Endothelial cell of umbilical vein (primary cell): ENCODE measurements around the gene POLR2L. TPM values are rescaled to one million over a fixed set of nuclear protein-coding genes. Genes with fewer than 3 reads are reported as not detected.

Source experiments
- BruUV-seq: library from RNA; stranded (reverse); fragments of 400-500 nt; replicated peaks from 2 replicates; lab custom pipeline; 2021; lab: Mats Ljungman, UMichigan
- CTCF ChIA-PET: fragments of 300-600, 350-600 bp; sonication (Branson Sonifier 250); formaldehyde crosslinking; loops from one replicate; lab custom pipeline; 2021; ENCODE audit warnings: antibody characterized with exemption, inconsistent platforms; lab: Charles Lee
- POLR2A ChIA-PET: fragments of 300-600, 350-600 bp; sonication (Branson Sonifier 250); formaldehyde crosslinking; loops from one replicate; lab custom pipeline; 2021; ENCODE audit warnings: antibody characterized with exemption, inconsistent platforms; lab: Charles Lee
- DNase-seq: peaks from one replicate; pipeline ENCODE4 v3.0.0-alpha.2; 2011; ENCODE audit warnings: low read depth, low spot score
- FAIRE-seq: peaks from 2 replicates; lab custom pipeline; 2011; peaks lifted over from hg19 to GRCh38; lab: Jason Lieb, UNC
- H2AFZ ChIP-seq: 2 replicates; pipeline ENCODE4 v1.6.0; 2012; ENCODE audit warnings: low read depth, low read length, control low read depth, inconsistent platforms
- H3K27ac ChIP-seq: 2 replicates; pipeline ENCODE4 v1.5.1; 2011; ENCODE audit warnings: low read depth, mild to moderate bottlenecking, control low read depth, low read length, moderate library complexity; ENCODE audit not compliant: insufficient read depth
- H3K27me3 ChIP-seq, 2 experiments: 2 replicates each; pipeline versions ENCODE4 v1.6.0 to v1.6.1; 2011; ENCODE audit warnings: low read length in 2 of 2, mixed read lengths in 1 of 2; ENCODE audit not compliant: control insufficient read depth in 2 of 2, insufficient read depth in 2 of 2
- H3K36me3 ChIP-seq, 2 experiments: 2 replicates in 1 of 2; 3 replicates in 1 of 2; pipeline ENCODE4 v1.5.1; 2011; ENCODE audit warnings: low read length in 2 of 2, mild to moderate bottlenecking in 1 of 2, moderate library complexity in 1 of 2; ENCODE audit not compliant: control insufficient read depth in 2 of 2, insufficient read depth in 2 of 2; ENCODE audit errors: extremely low read depth in 1 of 2
- H3K4me1 ChIP-seq: 3 replicates; pipeline ENCODE4 v1.5.1; 2011; ENCODE audit warnings: mild to moderate bottlenecking, low read length; ENCODE audit not compliant: control insufficient read depth, insufficient read depth; ENCODE audit errors: extremely low read depth
- H3K4me2 ChIP-seq: 2 replicates; pipeline ENCODE4 v1.6.1; 2011; ENCODE audit warnings: low read length, control low read depth, mixed read lengths; ENCODE audit not compliant: insufficient read depth
- H3K4me3 ChIP-seq, 3 experiments: fragments of 200-600 bp in 1 of 3; sonication (generic), shearing (Covaris generic) in 1 of 3; replicated peaks in 1 of 3; 2 replicates each; pipeline ENCODE4 v1.5.1; 2011 to 2016; ENCODE audit warnings: control low read depth in 3 of 3, low read length in 3 of 3, mild to moderate bottlenecking in 2 of 3, inconsistent platforms in 1 of 3, low read depth in 1 of 3, moderate library complexity in 1 of 3; ENCODE audit not compliant: insufficient read depth in 1 of 3
- H3K79me2 ChIP-seq: 2 replicates; pipeline ENCODE4 v1.6.0; 2012; ENCODE audit warnings: low read length, inconsistent platforms; ENCODE audit not compliant: control insufficient read depth, insufficient read depth
- H3K9ac ChIP-seq: replicated peaks from 2 replicates; pipeline ENCODE3; 2011; ENCODE audit warnings: low read length, control low read depth; ENCODE audit not compliant: insufficient read depth; ENCODE audit errors: extremely low read depth
- H3K9me1 ChIP-seq: replicated peaks from 3 replicates; pipeline ENCODE4 v1.6.0; 2011; ENCODE audit warnings: mild to moderate bottlenecking, low read length; ENCODE audit not compliant: control insufficient read depth, insufficient read depth; ENCODE audit errors: extremely low read depth
- H3K9me3 ChIP-seq: replicated peaks from 2 replicates; pipeline ENCODE4 v1.5.1; 2012; ENCODE audit warnings: low read length, inconsistent platforms; ENCODE audit not compliant: control insufficient read depth, insufficient read depth
- H4K20me1 ChIP-seq: replicated peaks from 2 replicates; pipeline ENCODE3; 2011; ENCODE audit warnings: mild to moderate bottlenecking, low read length; ENCODE audit not compliant: control insufficient read depth, insufficient read depth; ENCODE audit errors: extremely low read depth
- EZH2 ChIP-seq: IDR thresholded peaks from 2 replicates; pipeline ENCODE4 v1.6.1; 2012; ENCODE audit warnings: borderline replicate concordance, low read depth, mild to moderate bottlenecking, moderate library complexity, low read length, inconsistent platforms; ENCODE audit not compliant: severe bottlenecking
- FOS ChIP-seq: IDR thresholded peaks from 2 replicates; pipeline ENCODE4 v1.6.1; 2011; ENCODE audit warnings: mild to moderate bottlenecking, low read length, moderate library complexity, borderline replicate concordance; ENCODE audit not compliant: insufficient read depth
- GATA2 ChIP-seq: IDR thresholded peaks from 2 replicates; pipeline ENCODE4 v1.7.0; 2011; ENCODE audit warnings: low read depth, mild to moderate bottlenecking, moderate library complexity, mixed read lengths, low read length; ENCODE audit not compliant: insufficient read length, insufficient read depth
- JUN ChIP-seq: IDR thresholded peaks from 2 replicates; pipeline ENCODE4 v1.6.1; 2011; ENCODE audit warnings: borderline replicate concordance, low read depth; ENCODE audit not compliant: insufficient read length, insufficient read depth
- MYC ChIP-seq: IDR thresholded peaks from one replicate; pipeline ENCODE4 v1.6.1; 2011; ENCODE audit warnings: mild to moderate bottlenecking, low read depth, low read length
- POLR2A ChIP-seq: IDR thresholded peaks from 2 replicates; pipeline ENCODE4 v1.6.1; 2012; ENCODE audit warnings: low read depth, mild to moderate bottlenecking, control low read depth, low read length
- POLR2AphosphoS5 ChIP-seq: IDR thresholded peaks from 2 replicates; pipeline ENCODE4 v1.6.1; 2012; ENCODE audit warnings: low read depth, mild to moderate bottlenecking, control low read depth, low read length, moderate library complexity; ENCODE audit not compliant: insufficient read depth
- dilution Hi-C: fragments of 300-500 bp; cut with MboI; formaldehyde crosslinking; loops from one replicate; pipeline ENCODE4 v1.15.0; 2019; ENCODE audit warnings: low sequenced_read_pairs; ENCODE audit not compliant: extremely low pct_ligation_motif_present
- intact Hi-C: fragments of 100-400 bp; cut with micrococcal nuclease; formaldehyde crosslinking; loops from one replicate; pipeline ENCODE4 v1.10.0; 2022
- polyA plus RNA-seq, 4 experiments: library from polyadenylated mRNA; depleted of rRNA in 3 of 4; stranded (reverse) in 3 of 4; unstranded in 1 of 4; fragments of >200 nt; gene quantifications; 2 replicates each; pipeline versions ENCODE4 v1.2.1 to v1.2.3, GENCODE V29; 2011 to 2012; ENCODE audit warnings: missing spikeins in 1 of 4
- total RNA-seq: library from RNA; stranded (reverse); gene quantifications from 2 replicates; pipeline ENCODE4 v1.2.3, GENCODE V29; 2021
- TF ChIP-seq, protein P1 (sequence below): IDR thresholded peaks from 2 replicates; pipeline ENCODE4 v1.6.1; 2011; ENCODE audit not compliant: insufficient read depth, insufficient read length
- TF ChIP-seq, protein P2 (sequence below), 2 donors: IDR thresholded peaks; 1 replicate in 1 of 2; 2 replicates in 1 of 2; pipeline ENCODE4 v1.5.1; 2011; ENCODE audit warnings: low read length in 2 of 2, mild to moderate bottlenecking in 2 of 2, moderate library complexity in 2 of 2, control low read depth in 1 of 2, inconsistent platforms in 1 of 2, low read depth in 1 of 2; ENCODE audit not compliant: insufficient read depth in 1 of 2; ENCODE audit errors: extremely low read depth in 1 of 2

The POLR2L gene
- total and polyA plus RNA-seq, 2 donors (not counting 3 experiments of a cell fraction or from before 2014, with no cell fraction given) = 146 to 259 TPM

DNA sequence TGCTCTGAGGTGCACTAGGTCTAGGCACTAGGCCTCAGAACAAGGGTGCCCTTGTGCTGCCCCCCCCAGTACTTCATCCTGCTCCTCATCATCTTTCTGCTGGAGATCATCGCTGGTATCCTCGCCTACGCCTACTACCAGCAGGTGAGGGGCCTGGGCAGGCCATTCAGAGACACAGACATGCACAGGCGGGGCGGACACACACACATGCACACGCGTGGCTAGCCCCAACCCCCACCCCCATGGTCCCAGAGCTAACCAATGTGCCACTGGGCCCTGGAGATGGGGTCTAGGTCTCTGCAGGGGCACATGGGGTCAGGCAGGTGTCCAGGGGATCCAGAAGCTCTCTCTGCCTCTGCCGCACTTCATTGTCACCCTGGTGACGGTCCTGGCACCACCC lies 5.6 kb downstream of the POLR2L start:
- intact Hi-C loops = no loop called here
- dilution Hi-C loops = no loop called here
- ChIA-PET POLR2A (no interaction called here), CTCF (interaction anchor here (1.1 kb wide), 1 partner anchor 214 kb away, joined by 3 read pairs; no protein-coding TSS in a partner anchor)
- H3K79me2 ChIP-seq = peaks cover 64% of the 10 kb centered on the region
- H3K4me2 ChIP-seq = no peak overlapping the region
- no TSS peak for BruUV-seq
- no peaks in the 10 kb centered on the region for H3K9me1 ChIP-seq
- TF ChIP-seq, protein P1, sequence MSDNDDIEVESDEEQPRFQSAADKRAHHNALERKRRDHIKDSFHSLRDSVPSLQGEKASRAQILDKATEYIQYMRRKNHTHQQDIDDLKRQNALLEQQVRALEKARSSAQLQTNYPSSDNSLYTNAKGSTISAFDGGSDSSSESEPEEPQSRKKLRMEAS = no peak
- TF ChIP-seq JUN (no peak), POLR2A (peak; percentile 17), EZH2 (no peak)
- H3K4me3 ChIP-seq = no peak overlapping the region
- no peaks in the 10 kb centered on the region for H3K27me3 ChIP-seq
- H3K4me1 ChIP-seq = peaks cover 38% of the 10 kb centered on the region
- no peaks in the 10 kb centered on the region for H3K9me3 ChIP-seq
- no peaks in the 10 kb centered on the region for H4K20me1 ChIP-seq
- DNase-seq (no peak), FAIRE-seq (no peak)
- H2AFZ ChIP-seq = no peak overlapping the region
- no peak overlapping the region for H3K9ac ChIP-seq
- no peak overlapping the region for H3K27ac ChIP-seq
- H3K36me3 ChIP-seq = peaks cover 25 to 43% of the 10 kb centered on the region in 2 experiments

DNA sequence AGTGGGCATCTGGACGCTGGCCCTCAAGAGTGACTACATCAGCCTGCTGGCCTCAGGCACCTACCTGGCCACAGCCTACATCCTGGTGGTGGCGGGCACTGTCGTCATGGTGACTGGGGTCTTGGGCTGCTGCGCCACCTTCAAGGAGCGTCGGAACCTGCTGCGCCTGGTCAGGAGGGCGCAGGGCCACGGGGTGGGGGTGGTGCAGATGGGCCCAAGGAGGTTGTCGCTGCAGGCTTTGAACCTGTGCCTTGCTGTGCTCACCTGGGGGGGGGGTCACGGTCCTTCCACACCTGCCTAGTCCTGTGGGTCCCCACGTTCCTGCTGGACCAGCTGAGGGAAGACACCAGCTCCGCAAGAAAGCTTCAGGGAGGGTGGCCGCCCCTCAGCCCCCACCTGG lies 6.1 kb downstream of the POLR2L start:
- dilution Hi-C loops (no loop called here), intact Hi-C loops (no loop called here)
- Histone ChIP-seq H2AFZ (no peak overlapping the region), H3K27me3 (no peaks in the 10 kb centered on the region), H3K9me1 (no peaks in the 10 kb centered on the region), H3K4me1 (peaks cover 36% of the 10 kb centered on the region), H3K27ac (no peak overlapping the region), H3K4me2 (no peak overlapping the region), H3K79me2 (peaks cover 59% of the 10 kb centered on the region), H3K4me3 (no peak overlapping the region), H4K20me1 (no peaks in the 10 kb centered on the region), H3K36me3 (peaks cover 25 to 43% of the 10 kb centered on the region in 2 experiments), H3K9ac (no peak overlapping the region), H3K9me3 (no peaks in the 10 kb centered on the region)
- DNase-seq (no peak), FAIRE-seq (no peak)
- ChIA-PET POLR2A (no interaction called here), CTCF (interaction anchor here (1.1 kb wide), 1 partner anchor 214 kb away, joined by 3 read pairs; no protein-coding TSS in a partner anchor)
- TF ChIP-seq FOS (no peak), GATA2 (no peak), POLR2A (no peak), EZH2 (no peak), MYC (no peak), JUN (no peak), POLR2AphosphoS5 (no peak)
- TF ChIP-seq, protein P1 = no peak
- TF ChIP-seq, protein P2, sequence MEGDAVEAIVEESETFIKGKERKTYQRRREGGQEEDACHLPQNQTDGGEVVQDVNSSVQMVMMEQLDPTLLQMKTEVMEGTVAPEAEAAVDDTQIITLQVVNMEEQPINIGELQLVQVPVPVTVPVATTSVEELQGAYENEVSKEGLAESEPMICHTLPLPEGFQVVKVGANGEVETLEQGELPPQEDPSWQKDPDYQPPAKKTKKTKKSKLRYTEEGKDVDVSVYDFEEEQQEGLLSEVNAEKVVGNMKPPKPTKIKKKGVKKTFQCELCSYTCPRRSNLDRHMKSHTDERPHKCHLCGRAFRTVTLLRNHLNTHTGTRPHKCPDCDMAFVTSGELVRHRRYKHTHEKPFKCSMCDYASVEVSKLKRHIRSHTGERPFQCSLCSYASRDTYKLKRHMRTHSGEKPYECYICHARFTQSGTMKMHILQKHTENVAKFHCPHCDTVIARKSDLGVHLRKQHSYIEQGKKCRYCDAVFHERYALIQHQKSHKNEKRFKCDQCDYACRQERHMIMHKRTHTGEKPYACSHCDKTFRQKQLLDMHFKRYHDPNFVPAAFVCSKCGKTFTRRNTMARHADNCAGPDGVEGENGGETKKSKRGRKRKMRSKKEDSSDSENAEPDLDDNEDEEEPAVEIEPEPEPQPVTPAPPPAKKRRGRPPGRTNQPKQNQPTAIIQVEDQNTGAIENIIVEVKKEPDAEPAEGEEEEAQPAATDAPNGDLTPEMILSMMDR (IDR thresholded peaks at IDR 0.05; ENCODE audit: extremely low read depth in 1 of 2, insufficient read depth in 1 of 2, low read depth in 1 of 2, low read length in 2 of 2) = no peak
- BruUV-seq = no TSS peak
